ENCODE results near the gene MKLN1.

DNA sequence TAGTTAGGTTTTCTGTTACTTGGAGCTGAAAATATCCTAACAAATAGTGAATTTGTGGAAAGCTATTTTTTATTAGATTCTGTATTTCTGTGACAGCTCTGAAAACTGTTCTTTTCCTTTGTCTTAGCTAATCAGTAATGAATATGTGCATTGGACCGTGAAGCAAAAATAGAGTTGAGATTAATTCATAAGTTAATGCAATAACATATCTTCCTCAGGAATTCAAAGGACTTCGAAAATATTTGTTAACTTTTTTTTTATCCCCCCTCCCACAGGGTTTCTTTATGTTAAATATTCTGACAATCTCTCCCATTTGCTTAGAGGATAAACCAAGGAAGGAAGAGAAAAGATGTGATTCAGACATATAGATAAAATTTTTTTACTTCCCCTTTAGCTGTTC is 127.3 kb downstream of the MKLN1 start:
- TF ChIP-seq, protein P1, sequence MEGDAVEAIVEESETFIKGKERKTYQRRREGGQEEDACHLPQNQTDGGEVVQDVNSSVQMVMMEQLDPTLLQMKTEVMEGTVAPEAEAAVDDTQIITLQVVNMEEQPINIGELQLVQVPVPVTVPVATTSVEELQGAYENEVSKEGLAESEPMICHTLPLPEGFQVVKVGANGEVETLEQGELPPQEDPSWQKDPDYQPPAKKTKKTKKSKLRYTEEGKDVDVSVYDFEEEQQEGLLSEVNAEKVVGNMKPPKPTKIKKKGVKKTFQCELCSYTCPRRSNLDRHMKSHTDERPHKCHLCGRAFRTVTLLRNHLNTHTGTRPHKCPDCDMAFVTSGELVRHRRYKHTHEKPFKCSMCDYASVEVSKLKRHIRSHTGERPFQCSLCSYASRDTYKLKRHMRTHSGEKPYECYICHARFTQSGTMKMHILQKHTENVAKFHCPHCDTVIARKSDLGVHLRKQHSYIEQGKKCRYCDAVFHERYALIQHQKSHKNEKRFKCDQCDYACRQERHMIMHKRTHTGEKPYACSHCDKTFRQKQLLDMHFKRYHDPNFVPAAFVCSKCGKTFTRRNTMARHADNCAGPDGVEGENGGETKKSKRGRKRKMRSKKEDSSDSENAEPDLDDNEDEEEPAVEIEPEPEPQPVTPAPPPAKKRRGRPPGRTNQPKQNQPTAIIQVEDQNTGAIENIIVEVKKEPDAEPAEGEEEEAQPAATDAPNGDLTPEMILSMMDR (IDR thresholded peaks at IDR 0.05) = no peak
- no peak for TF ChIP-seq POLR2A (IDR thresholded peaks at IDR 0.05)
